Fibroblast of villous mesenchyme (primary cell): ENCODE data around the gene ABHD17C. TPM values are rescaled to one million over a fixed set of nuclear protein-coding genes. Genes with fewer than 3 reads are reported as not detected.

Source experiments
- DNase-seq: peaks from one replicate; pipeline ENCODE4 v3.0.0-alpha.2; 2010; ENCODE audit warnings: low read depth
- H3K4me3 ChIP-seq: 2 replicates; pipeline ENCODE4 v1.5.1; 2011; ENCODE audit warnings: low read depth, mild to moderate bottlenecking, low read length
- CTCF ChIP-seq: IDR thresholded peaks from 2 replicates; pipeline ENCODE4 v1.5.1; 2012; ENCODE audit warnings: low read depth, mild to moderate bottlenecking, low read length; ENCODE audit not compliant: insufficient read depth
- total RNA-seq: library from RNA; depleted of rRNA; stranded (reverse); fragments of >200 nt; gene quantifications from 2 replicates; pipeline ENCODE4 v1.2.3, GENCODE V29; 2012

Gene ABHD17C
- total RNA-seq, 1 donor: 12.1 TPM

- no peak for TF ChIP-seq CTCF
- no peak for DNase-seq
- no peak overlapping the region for H3K4me3 ChIP-seq
Measured at GRCh38 chr15:80733460-80733859, 38.4 kb downstream of the ABHD17C start.

DNA sequence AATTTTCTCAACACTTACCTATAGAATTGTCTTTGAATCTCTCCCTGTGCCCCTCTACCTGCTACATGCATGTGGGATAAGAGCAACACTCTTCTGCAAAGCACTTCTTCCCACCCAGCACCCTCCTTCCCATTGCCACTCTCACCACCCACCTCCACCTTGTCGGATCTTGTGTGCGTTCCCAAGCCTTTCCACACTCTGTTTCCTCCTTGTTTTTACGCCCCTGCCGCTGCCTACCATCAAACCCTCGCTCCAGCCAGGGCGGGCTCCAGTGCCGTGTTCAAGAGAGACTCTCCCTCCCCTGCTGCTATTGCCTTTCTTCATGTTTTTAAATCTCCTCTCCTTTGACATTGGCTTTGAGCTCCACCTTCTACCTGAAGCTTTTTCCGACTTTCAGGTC lies 40.2 kb downstream of the ABHD17C start:
- TF ChIP-seq CTCF: no peak
- no peak overlapping the region for H3K4me3 ChIP-seq
- DNase-seq: no peak

DNA sequence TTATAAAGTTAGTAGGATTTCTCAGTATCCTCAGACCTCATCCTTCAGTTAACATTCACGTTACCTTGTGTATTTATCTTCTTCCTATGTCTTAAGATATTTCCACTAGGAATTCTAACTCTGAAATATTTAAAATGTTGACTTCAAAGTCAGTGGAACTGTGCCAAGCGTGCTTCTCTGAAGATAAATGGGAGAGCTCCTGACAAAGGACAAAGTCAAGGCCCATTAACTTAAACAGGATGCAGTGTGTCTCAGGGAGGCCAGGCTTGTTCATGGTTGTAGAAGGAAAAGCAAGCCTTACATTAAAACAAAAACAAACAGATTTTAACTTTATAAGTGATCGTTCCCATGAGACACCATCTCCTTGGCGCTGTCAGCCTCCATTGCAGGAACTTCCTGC lies 41.5 kb downstream of the ABHD17C start:
- no peak for TF ChIP-seq CTCF
- peak; percentile 29 for DNase-seq
- H3K4me3 ChIP-seq: no peak overlapping the region

DNA sequence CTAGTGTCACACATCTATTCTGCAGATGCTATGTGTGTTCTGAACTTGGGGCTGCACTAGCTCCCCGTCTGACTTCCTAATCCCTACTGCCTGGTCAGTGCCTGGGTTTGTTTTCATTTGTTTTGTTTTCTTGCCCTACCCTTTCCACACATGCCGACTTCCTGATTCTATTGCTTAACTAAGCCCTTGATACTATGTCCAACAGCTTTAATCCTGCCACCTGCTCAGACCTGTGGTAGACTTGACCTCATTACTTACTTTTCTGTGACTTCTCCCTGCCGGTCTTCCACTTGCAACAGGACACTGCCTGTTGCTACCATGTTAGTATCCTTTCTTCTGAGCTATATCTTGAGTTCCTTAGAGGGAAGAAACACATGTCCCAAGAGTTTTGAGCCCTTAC lies 44.8 kb downstream of the ABHD17C start:
- TF ChIP-seq CTCF: no peak
- no peak for DNase-seq
- H3K4me3 ChIP-seq: no peak overlapping the region

DNA sequence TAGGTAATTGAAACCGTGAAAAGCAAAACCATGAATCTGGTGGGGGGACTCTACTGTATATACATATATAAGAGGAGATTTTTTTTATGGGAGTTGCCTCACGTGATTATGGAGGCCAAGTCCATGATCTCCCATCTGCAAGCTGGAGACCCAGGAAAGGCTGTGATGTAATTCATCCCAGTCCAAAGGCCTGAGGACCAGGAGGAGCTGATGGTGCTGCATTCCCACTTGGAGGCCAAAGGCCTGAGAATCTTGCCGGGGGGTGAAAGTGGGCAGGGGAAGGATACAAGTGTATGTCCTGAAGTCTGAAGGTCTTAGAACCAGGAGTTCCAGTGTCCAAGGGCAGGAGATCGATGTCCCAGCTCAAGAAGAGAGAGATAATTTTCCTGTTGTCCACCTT lies 47.0 kb downstream of the ABHD17C start:
- DNase-seq: no peak
- no peak for TF ChIP-seq CTCF
- H3K4me3 ChIP-seq: no peak overlapping the region

DNA sequence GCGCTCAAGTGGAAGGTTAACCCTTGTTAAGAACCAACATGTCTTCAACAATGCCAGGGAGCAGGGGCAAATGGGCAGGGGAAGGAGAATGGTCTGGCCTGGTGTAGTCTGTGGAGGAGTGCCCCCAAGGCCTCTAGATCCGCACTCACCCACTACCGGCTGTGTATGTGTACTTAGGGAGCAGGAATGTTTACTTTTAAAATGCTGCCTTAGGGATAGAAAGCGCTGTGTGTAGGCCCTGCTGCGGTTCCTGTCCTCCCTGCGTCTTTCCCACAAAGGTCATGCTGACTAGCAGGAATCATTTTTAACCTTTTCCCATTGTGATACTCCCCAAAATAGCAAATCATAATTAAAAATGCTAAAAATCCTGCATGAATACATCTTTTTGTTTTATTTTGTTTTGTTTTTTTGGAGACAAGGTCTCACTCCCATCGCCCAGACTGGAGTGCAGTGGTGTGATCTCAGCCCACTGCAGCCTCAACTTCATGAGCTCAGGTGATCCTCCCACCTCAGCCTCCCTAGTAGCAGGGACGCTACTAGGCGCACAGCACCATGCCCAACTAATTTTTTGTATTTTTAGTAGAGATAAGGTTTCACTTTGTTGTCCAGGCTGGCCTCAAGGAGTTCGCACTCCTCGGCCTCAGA lies 48.2 kb downstream of the ABHD17C start:
- no peak for TF ChIP-seq CTCF
- peak; percentile 56 for DNase-seq
- no peak overlapping the region for H3K4me3 ChIP-seq

GRCh38 chr15:80744415-80744814 lies 49.3 kb downstream of the ABHD17C start:
- no peak overlapping the region for H3K4me3 ChIP-seq
- DNase-seq: no peak
- TF ChIP-seq CTCF: no peak
